ENCODE data around the gene VARS1. TPM values are rescaled to one million over a fixed set of nuclear protein-coding genes. Genes with fewer than 3 reads are reported as not detected.

The VARS1 gene
- total and polyA plus RNA-seq, 2 experiments from 2014 or later, result 71.2 to 137 TPM

- H3K27ac Mint-ChIP-seq, result no peak overlapping the region
- no peak overlapping the region for H2AFZ ChIP-seq
- no peak for ATAC-seq
- no peaks in the 10 kb centered on the region; the same call in 1 of the 2 replicates for H3F3A ChIP-seq (replicated peaks; ENCODE audit: low read depth)
- H3K4me3 ChIP-seq, result no peak overlapping the region
- H3K27me3 ChIP-seq (ENCODE audit: insufficient read depth), result no peaks in the 10 kb centered on the region
- no peaks in the 10 kb centered on the region for H3K4me1 ChIP-seq (ENCODE audit: insufficient read depth)
- H3K4me3 Mint-ChIP-seq, result no peak overlapping the region
- H3K9me3 Mint-ChIP-seq, result no peaks in the 10 kb centered on the region
- H3K4me2 ChIP-seq, result no peak overlapping the region
- H3K9me2 ChIP-seq (ENCODE audit: insufficient read depth), result no peaks in the 10 kb centered on the region
- H3K27ac ChIP-seq (ENCODE audit: low read depth), result no peak overlapping the region
- peaks cover 11% of the 10 kb centered on the region for H3K27me3 Mint-ChIP-seq (ENCODE audit: insufficient read depth, low read depth, poor library complexity)
- H3K4me1 Mint-ChIP-seq, result no peaks in the 10 kb centered on the region
- TF ChIP-seq NANOG (IDR thresholded peaks at IDR 0.05; ENCODE audit: borderline replicate concordance) (no peak), REST (IDR thresholded peaks at IDR 0.05; ENCODE audit: unreplicated experiment) (no peak), STAT1 (IDR thresholded peaks at IDR 0.05; ENCODE audit: unreplicated experiment) (no peak), POLR2AphosphoS5 (IDR thresholded peaks at IDR 0.05; ENCODE audit: low read depth) (no peak), JUNB (IDR thresholded peaks at IDR 0.05; ENCODE audit: unreplicated experiment) (no peak), CREB1 (CRISPR knock-in tag; IDR thresholded peaks at IDR 0.05; ENCODE audit: low read depth) (no peak), ZNF462 (CRISPR knock-in tag; IDR thresholded peaks at IDR 0.05) (no peak), ZNF114 (CRISPR knock-in tag; IDR thresholded peaks at IDR 0.05) (no peak), EZH2phosphoT487 (IDR thresholded peaks at IDR 0.05; ENCODE audit: unreplicated experiment) (no peak), ZNF331 (CRISPR knock-in tag; IDR thresholded peaks at IDR 0.05; ENCODE audit: low read depth) (no peak)
- TF ChIP-seq, protein P1, sequence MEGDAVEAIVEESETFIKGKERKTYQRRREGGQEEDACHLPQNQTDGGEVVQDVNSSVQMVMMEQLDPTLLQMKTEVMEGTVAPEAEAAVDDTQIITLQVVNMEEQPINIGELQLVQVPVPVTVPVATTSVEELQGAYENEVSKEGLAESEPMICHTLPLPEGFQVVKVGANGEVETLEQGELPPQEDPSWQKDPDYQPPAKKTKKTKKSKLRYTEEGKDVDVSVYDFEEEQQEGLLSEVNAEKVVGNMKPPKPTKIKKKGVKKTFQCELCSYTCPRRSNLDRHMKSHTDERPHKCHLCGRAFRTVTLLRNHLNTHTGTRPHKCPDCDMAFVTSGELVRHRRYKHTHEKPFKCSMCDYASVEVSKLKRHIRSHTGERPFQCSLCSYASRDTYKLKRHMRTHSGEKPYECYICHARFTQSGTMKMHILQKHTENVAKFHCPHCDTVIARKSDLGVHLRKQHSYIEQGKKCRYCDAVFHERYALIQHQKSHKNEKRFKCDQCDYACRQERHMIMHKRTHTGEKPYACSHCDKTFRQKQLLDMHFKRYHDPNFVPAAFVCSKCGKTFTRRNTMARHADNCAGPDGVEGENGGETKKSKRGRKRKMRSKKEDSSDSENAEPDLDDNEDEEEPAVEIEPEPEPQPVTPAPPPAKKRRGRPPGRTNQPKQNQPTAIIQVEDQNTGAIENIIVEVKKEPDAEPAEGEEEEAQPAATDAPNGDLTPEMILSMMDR (conservative IDR thresholded peaks at IDR 0.05; ENCODE audit: low read depth in 2 of 2), result no peak
- H4K20me1 ChIP-seq (replicated peaks; ENCODE audit: insufficient read depth), result no peaks in the 10 kb centered on the region; the same call in 1 of the 2 replicates
- H3K79me2 ChIP-seq (replicated peaks; ENCODE audit: insufficient read depth), result no peaks in the 10 kb centered on the region
- no peak for DNase-seq (ENCODE audit: low spot score)
- peaks cover 55% of the 10 kb centered on the region for H3K36me3 Mint-ChIP-seq (ENCODE audit: low read depth)
- peaks cover 8% of the 10 kb centered on the region for H3K36me3 ChIP-seq (ENCODE audit: insufficient read depth)
Measured at GRCh38 chr6:31785475-31785874, 10.1 kb downstream of the VARS1 start.

Measured in GM23338 (cell line).